Cerebellar nuclear complex (tissue), 1 donor: Measurements from ENCODE around the gene CPNE7.
"Not testable (repeated sequence)": the region's sequence is repeated elsewhere in the genome, so short reads cannot be mapped to it uniquely, and the experiment has no call there.

Experiments
- DNase-seq, 2 experiments: peaks; one replicate each; lab custom pipeline; 2025; lab: John Stamatoyannopoulos, UW

CPNE7 gene

GRCh38 chr16:89583197-89583894 lies 7.8 kb downstream of the CPNE7 start:
- no peak for DNase-seq

- DNase-seq = no peak
These were observed 8.5 kb downstream of the CPNE7 start for GRCh38 chr16:89583895-89584644.

GRCh38 chr16:89584768-89585549 lies 9.4 kb downstream of the CPNE7 start:
- no peak for DNase-seq

- DNase-seq = no peak
These were observed 10.7 kb downstream of the CPNE7 start for GRCh38 chr16:89586218-89586617.

GRCh38 chr16:89586853-89587252 lies 11.3 kb downstream of the CPNE7 start:
- DNase-seq = no peak

GRCh38 chr16:89587676-89588075 lies 12.1 kb downstream of the CPNE7 start:
- not testable (repeated sequence) for DNase-seq

GRCh38 chr16:89588413-89589109 lies 13.0 kb downstream of the CPNE7 start:
- no peak for DNase-seq

GRCh38 chr16:89589241-89589926 lies 13.8 kb downstream of the CPNE7 start:
- DNase-seq = no peak

GRCh38 chr16:89593841-89594240 lies 18.3 kb downstream of the CPNE7 start:
- DNase-seq = no peak

GRCh38 chr16:89595330-89596060 lies 19.9 kb downstream of the CPNE7 start:
- no peak for DNase-seq

- no peak for DNase-seq
These were observed 20.6 kb downstream of the CPNE7 start for GRCh38 chr16:89596061-89596689.

GRCh38 chr16:89596957-89597649 lies 21.5 kb downstream of the CPNE7 start:
- DNase-seq = no peak

GRCh38 chr16:89598199-89598598 lies 22.6 kb downstream of the CPNE7 start:
- no peak for DNase-seq

GRCh38 chr16:89599451-89599858 lies 23.9 kb downstream of the CPNE7 start:
- no peak for DNase-seq

- no peak for DNase-seq
These were observed 24.3 kb downstream of the CPNE7 start for GRCh38 chr16:89599902-89600301.

GRCh38 chr16:89600427-89600826 lies 24.9 kb downstream of the CPNE7 start:
- DNase-seq = no peak

GRCh38 chr16:89600956-89601355 lies 25.4 kb downstream of the CPNE7 start:
- no peak for DNase-seq

- DNase-seq = no peak
These were observed 26.3 kb downstream of the CPNE7 start for GRCh38 chr16:89601906-89602272.

GRCh38 chr16:89602273-89602951 lies 26.9 kb downstream of the CPNE7 start:
- DNase-seq = no peak
